ENCODE results near the gene LRRC26. TPM values are rescaled to one million over a fixed set of nuclear protein-coding genes. Genes with fewer than 3 reads are reported as not detected.

The LRRC26 gene
- total RNA-seq, 1 experiment from 2014 or later = 2.1 TPM

- H3K27me3 Mint-ChIP-seq (ENCODE audit: low read depth) = peaks cover 75% of the 10 kb centered on the region
- peaks cover 3% of the 10 kb centered on the region for H3K4me1 Mint-ChIP-seq
- no peak overlapping the region for H3K27ac Mint-ChIP-seq
- H3K4me3 Mint-ChIP-seq = no peak overlapping the region
- H3K9me3 Mint-ChIP-seq = no peaks in the 10 kb centered on the region
- POLR2A ChIA-PET = no interaction called here
- no peaks in the 10 kb centered on the region for H3K36me3 Mint-ChIP-seq
- DNase-seq (ENCODE audit: low spot score) (no peak), ATAC-seq (no peak)
- TF ChIP-seq ZNF396 (CRISPR knock-in tag; IDR thresholded peaks at IDR 0.05; ENCODE audit: borderline replicate concordance) (no peak), NFE2L1 (CRISPR knock-in tag; IDR thresholded peaks at IDR 0.05) (no peak), STAT6 (CRISPR knock-in tag; conservative IDR thresholded peaks at IDR 0.05; ENCODE audit: low read depth) (no peak), JAZF1 (CRISPR knock-in tag; IDR thresholded peaks at IDR 0.05) (no peak), FOXP1 (CRISPR knock-in tag; IDR thresholded peaks at IDR 0.05; ENCODE audit: borderline replicate concordance) (no peak), SP1 (CRISPR knock-in tag; conservative IDR thresholded peaks at IDR 0.05) (no peak), TCF7 (CRISPR knock-in tag; IDR thresholded peaks at IDR 0.05; ENCODE audit: low read depth) (no peak), CDX4 (CRISPR knock-in tag; IDR thresholded peaks at IDR 0.05; ENCODE audit: borderline replicate concordance) (no peak), GABPB1 (CRISPR knock-in tag; IDR thresholded peaks at IDR 0.05) (no peak), ERG (CRISPR knock-in tag; IDR thresholded peaks at IDR 0.05) (no peak), ZSCAN18 (CRISPR knock-in tag; IDR thresholded peaks at IDR 0.05) (no peak), CBFB (CRISPR knock-in tag; IDR thresholded peaks at IDR 0.05; ENCODE audit: low read depth) (no peak), PREB (CRISPR knock-in tag; IDR thresholded peaks at IDR 0.05; ENCODE audit: borderline replicate concordance) (no peak), NR1H2 (CRISPR knock-in tag; IDR thresholded peaks at IDR 0.05) (no peak), ATF1 (CRISPR knock-in tag; IDR thresholded peaks at IDR 0.05) (no peak), ARID4B (CRISPR knock-in tag; IDR thresholded peaks at IDR 0.05; ENCODE audit: borderline replicate concordance) (no peak), ZNF263 (CRISPR knock-in tag; IDR thresholded peaks at IDR 0.05; ENCODE audit: low read depth) (no peak), ZNF512 (CRISPR knock-in tag; IDR thresholded peaks at IDR 0.05; ENCODE audit: borderline replicate concordance) (no peak), CTCF (IDR thresholded peaks at IDR 0.05) (no peak)
- CTCF ChIA-PET = interaction anchor here (0.5 to 3.6 kb wide), 3 partner anchors 11 to 52 kb away, joined by 3 to 17 read pairs (median 4); partner anchors contain the start of genes ANAPC2 and SSNA1
Measured at GRCh38 chr9:137165250-137165836, 4.5 kb downstream of the LRRC26 start.
